GM19468 (cell line): Measurements from ENCODE around the gene PRPSAP2.

Source experiments
- ATAC-seq: cut with Tn5 transposase; IDR thresholded peaks from one replicate; pipeline ENCODE4 v1.9.1; 2021; ENCODE audit warnings: mild to moderate bottlenecking, moderate library complexity, moderate number of reproducible peaks; ENCODE audit not compliant: unreplicated experiment; ENCODE audit errors: extremely low read depth

The PRPSAP2 gene

GRCh38 chr17:18960241-18960665 lies 102.3 kb downstream of the PRPSAP2 start:
- no peak for ATAC-seq

DNA sequence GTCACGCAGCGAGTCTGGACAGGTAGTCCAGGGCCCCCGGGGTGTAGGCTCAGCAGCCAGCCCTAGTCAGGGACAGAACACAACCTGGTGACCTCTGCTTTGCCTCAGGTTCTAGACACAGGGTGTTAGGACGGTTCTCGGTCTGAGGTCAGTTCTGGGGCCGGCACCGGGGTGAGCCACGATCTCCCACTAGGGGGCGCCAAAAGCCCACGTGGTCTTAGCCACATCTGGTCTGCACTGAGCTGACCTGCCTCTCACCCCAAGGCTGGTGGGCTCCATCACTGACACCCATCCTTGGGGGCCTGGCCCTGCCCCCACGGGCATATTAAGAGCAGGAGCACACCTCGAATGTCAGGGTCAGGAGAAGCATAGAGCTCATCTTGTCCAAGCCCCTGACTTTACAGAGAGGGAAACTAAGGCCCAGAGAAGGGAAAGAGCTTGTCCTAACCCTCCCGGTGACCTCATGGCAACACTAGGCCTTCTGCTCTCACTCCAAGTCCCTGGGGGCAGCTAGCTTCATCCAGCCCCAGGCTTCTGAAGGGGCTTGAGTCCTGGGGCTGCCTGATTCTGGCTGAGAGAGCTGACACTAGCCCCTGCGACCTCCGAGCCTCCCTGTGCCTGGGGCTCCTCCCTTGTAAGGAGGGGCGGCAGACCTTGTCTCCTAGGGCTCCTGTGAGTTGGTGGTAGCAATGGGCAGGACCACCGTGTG lies 103.0 kb downstream of the PRPSAP2 start:
- no peak for ATAC-seq

GRCh38 chr17:18961634-18962493 lies 103.9 kb downstream of the PRPSAP2 start:
- ATAC-seq = no peak

GRCh38 chr17:18962494-18962815 lies 104.5 kb downstream of the PRPSAP2 start:
- ATAC-seq = no peak

DNA sequence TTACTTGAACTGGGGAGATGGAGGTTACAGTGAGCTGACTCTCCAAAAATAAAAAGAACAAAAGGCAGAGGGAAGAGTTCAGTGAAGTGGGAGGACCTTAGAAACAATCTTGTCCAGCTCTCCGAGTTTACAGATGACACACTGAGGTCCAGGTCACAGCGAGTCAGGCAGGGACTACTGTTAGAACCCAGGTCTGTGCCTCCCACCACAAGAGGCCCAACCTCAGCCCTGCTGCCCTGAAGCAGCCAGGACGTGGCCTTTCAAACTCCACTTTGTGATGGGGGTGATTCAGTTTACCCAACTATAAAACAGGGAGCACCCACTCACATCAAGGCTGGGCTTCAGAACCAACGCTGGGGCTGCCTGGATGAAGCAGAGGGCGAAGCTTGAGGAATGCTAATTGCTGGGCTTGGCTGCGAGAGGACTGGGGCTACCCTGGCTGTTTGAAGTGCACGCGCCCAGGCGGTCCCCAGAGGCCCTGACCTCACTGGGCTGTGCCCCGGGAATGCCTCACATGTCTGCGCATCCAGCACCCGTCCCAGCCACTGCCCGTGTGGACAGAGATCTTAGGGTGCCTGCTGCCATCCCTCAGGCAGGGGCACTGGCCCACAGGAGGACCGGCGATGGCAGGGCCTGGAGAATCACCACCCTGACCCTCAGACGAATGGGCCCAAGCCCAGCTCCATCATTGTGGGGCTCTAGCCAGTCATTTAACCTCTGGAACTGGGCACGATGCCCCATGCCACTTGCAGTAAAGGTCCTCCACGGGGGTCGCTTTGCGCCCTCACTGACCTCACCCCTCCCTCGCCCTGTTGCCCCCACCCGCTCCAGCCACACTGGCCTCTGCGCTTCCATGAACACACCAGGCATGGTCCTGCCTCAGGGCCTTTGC lies 105.4 kb downstream of the PRPSAP2 start:
- no peak for ATAC-seq

DNA sequence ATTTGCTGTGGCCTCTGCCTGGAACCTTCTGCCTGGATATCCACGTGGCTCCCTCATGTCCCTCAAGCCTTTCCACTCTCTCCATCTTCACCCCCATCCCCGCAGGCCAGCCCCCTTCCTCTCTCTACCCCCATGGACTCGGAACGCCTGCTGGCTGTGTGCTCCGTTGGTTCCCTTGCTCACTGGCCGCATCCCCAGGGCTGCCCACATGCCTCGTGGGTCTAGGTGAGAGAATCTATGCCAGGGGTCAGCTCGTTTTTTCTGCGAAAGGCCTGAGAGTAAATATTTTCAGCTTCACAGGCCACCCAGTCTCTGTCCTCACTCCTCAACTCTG lies 106.1 kb downstream of the PRPSAP2 start:
- ATAC-seq = no peak

DNA sequence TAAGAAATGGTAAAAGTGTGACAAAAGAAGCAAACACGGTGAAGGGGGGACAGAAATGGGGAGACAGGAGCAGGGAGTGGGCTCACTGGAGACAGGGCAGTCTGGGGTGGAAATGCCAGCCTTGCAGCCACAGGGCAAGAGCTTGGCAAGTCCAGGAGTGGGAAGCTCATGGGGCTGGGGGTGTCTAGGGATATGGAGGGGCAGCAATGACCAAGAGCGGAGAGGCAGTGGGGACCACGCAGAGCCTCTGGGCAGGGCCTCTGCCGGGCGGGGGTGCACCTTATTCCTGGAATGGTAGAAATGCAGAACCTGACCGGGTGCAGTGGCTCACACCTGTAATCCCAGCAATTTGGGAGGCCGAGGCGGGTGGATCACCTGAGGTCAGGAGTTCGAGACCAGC lies 106.6 kb downstream of the PRPSAP2 start:
- no peak for ATAC-seq

DNA sequence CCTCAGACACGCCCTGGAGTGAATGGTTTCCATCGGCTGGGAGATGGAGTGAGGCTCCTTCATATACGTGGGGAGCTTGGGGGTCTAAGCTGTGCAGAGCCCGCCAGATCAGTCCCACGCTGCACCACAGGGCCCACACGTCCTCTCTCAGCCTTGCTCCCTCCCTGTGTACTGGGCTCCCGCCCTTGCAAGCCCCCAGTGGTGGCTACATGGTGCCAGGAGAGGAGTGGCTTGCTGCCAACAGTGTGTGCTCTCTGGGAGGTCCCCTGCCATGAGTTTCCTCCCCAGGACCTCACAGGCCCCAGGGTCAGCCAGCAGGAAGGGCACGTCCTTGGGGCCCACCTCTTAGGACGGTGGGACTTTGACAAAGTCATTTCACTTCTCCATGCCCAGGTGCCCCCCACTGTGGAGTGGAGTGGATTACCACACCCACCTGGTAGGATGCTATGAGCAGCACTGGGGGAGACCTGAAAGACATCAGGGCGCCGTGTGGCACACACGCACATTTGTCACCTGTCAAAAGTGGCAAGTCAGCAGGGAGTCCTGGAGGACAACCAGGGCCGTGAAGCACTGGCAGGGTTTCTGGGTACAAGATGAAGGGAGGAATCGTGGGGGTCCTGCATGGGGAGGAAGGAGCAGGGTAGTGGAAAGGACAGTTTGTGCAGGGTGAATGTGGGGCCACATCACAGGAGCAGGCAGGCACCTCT lies 107.8 kb downstream of the PRPSAP2 start:
- ATAC-seq = no peak

DNA sequence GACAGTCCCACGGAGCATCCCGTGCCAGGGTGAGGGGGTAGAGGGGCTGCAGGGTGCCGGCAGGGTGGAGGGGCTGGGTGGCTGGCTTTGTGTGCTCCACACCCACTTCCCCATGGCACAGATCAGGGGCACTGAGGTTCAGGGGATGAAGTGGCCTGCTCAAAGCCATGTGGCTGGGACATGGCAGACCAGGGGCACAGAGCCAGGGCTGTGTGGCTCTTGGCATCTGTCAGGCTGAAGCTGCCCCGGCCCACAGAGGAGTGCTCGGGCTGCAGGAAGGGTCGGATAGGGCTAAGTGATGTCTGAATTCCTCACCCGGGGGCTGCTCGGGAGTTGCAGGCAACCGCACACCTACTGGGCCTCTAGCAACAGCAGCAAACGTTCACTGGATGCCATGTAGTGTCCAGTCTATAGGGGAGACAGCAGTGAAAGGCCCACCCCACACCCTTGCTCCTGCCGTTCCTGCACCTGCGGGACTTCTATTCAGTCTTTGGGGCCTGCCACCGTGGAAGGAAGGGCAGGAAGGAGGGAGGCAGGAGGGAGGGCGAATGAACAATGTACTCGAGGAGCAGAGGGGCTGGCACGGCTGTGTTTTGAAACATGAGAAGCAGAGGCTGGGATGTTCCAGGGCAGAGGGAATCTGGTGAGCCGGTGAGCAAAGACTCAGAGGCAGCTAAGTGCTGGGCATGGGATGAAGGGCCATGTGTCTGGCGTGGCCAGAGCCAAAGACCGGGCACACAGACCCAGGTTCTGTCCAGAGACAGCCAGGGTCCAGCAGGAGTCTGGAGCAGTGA lies 109.1 kb downstream of the PRPSAP2 start:
- no peak for ATAC-seq

GRCh38 chr17:18967916-18968315 lies 110.0 kb downstream of the PRPSAP2 start:
- no peak for ATAC-seq

DNA sequence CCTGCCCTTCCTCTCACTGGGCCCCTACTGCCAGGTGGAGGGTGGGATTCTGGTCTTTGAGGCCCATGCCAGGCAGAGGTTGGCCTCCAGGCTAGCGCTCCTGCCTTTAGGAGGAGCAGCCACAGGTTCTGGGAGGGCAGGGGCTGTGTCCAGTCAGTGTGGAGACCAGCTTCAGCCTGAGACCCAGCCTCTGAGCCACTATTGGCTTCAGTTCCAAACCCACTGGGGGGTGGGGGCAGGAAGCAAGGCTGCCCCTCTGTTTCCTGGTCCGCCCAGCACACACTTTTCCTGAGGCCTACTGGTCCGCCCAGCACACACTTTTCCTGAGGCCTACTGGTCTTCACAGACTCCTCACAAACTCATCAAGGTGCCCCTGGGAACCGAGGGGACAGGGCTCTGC lies 110.4 kb downstream of the PRPSAP2 start:
- no peak for ATAC-seq

DNA sequence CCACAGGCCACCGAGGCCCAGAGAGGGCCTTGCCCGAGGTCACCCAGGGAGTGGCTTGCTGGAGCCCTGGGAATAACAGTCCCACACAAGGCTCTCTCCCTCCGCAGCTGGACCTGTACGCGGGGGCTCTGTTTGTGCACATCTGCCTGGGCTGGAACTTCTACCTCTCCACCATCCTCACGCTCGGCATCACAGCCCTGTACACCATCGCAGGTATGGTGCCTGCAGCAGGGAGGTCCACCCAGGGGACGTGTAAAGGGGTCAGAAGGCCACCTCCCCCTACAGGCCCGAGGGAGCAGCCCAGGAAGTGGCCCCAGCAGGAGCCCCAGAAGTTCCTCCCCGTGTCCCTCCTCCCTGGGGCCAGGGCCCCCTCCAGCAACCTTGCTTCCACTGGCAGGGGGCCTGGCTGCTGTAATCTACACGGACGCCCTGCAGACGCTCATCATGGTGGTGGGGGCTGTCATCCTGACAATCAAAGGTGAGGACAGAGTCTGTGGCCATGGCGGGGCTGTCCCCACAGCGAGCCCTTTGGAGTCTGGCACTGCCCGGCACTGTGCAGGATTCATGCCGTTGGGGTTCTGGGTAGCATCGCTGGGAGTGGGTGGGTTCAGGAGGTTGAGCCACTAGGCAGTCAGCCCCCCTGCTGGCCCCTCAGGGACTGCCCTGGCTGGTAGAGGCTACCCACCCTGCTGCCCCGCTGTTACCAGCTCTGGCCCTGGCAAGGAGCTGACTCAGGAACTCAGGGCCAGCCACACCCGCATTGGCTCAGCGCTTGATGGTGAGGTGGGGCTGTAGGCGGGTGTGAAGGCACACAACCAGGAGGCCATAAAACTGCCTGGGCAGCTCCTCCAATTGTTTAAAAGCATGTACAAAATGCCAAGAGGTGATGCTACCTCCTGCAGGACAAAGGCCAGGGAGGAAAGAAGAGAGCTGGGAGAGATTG lies 111.3 kb downstream of the PRPSAP2 start:
- no peak for ATAC-seq

- no peak for ATAC-seq
These were observed 112.9 kb downstream of the PRPSAP2 start for GRCh38 chr17:18970582-18971480.

DNA sequence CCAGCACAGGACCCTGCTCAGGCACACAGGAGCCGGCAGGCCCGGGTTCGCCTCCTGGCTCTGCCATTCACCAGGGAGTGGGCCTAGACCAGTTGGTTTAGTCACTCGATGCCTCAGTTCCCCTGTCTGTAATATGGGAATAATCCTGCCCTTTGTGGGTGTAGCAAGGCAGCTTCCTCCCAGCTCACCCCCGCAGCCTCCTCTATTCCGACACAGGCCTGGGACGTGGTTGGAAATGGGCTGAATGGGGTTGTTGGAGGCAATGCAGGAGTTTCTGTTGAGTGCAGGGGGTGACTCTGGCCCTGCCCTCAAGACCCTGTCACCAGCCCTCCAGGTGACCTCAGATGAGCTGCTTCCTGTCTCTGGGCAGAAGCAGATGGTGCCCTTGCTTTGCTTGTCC lies 113.9 kb downstream of the PRPSAP2 start:
- no peak for ATAC-seq

- ATAC-seq = no peak
These were observed 116.6 kb downstream of the PRPSAP2 start for GRCh38 chr17:18974407-18975149.

GRCh38 chr17:18975597-18975996 lies 117.7 kb downstream of the PRPSAP2 start:
- no peak for ATAC-seq

DNA sequence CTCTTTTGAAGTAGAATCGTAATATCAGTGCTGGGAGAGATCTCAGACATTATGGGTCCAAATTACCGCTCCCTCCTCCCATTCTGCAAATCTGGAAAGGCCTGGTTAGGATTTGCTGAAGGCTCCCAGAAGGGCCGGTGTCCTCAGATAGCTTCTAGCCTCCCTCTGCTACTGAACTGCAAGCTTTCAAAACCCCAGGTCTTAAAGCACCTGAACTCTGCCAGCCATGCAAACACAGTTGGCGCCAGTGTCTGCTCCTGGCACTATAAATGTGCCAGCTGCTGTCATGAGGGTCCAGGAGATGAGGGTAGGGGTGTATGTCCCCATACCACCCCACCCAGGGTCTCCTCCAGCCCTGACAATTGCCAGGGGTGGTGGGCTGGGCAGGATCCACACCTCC lies 118.3 kb downstream of the PRPSAP2 start:
- ATAC-seq = no peak
